Endothelial cell of umbilical vein (primary cell): ENCODE results near the gene ERAP2.

Source experiments
- POLR2AphosphoS5 ChIP-seq: IDR thresholded peaks from 2 replicates; pipeline ENCODE4 v1.6.1; 2012; ENCODE audit warnings: low read depth, mild to moderate bottlenecking, control low read depth, low read length, moderate library complexity; ENCODE audit not compliant: insufficient read depth
- TF ChIP-seq, protein P1 (sequence below), 2 donors: IDR thresholded peaks; 1 replicate in 1 of 2; 2 replicates in 1 of 2; pipeline ENCODE4 v1.5.1; 2011; ENCODE audit warnings: low read length in 2 of 2, mild to moderate bottlenecking in 2 of 2, moderate library complexity in 2 of 2, control low read depth in 1 of 2, inconsistent platforms in 1 of 2, low read depth in 1 of 2; ENCODE audit not compliant: insufficient read depth in 1 of 2; ENCODE audit errors: extremely low read depth in 1 of 2

DNA sequence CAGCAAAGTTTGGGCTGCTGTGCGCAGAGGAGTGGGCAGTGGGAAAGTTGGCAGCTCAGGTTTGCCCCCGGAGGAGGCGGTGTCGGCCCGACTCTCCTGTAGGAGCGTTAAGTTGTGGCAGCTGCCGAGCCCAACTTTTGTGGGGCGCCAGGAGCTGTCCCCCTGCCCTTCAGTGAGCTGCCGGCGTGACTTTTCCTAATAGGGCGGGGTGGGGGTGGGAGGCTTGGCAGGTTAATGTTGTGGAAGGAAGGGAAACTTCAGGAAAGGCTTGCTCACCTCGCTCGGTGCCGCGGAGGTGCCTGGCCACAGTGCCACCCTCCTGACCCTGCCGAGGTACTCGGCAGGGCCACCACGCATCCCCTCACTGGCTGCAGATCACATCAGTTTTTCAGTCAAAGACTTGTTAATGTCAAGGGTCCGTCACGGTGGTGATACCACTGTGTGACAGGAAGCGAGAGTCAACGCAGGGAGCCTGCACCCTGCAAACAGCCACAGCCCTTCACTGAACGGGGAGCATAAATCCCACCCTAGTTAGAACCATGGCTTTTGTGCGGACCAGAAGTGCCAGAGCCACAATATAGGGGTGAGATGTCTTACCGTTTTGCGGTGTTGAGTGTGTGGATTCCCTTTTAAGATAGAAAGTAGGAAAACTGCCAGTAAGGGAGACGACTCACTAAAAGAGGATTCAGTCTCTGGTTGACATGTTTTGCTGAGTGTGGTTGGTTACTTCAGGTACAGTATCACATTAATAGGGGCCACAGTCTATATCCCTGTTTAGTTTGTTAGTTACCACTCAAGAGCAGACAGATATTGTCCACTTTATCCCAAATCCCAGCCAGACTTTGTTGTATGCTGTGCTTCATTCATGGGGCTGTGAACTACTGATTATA lies 60.4 kb downstream of the ERAP2 start:
- TF ChIP-seq, protein P1, sequence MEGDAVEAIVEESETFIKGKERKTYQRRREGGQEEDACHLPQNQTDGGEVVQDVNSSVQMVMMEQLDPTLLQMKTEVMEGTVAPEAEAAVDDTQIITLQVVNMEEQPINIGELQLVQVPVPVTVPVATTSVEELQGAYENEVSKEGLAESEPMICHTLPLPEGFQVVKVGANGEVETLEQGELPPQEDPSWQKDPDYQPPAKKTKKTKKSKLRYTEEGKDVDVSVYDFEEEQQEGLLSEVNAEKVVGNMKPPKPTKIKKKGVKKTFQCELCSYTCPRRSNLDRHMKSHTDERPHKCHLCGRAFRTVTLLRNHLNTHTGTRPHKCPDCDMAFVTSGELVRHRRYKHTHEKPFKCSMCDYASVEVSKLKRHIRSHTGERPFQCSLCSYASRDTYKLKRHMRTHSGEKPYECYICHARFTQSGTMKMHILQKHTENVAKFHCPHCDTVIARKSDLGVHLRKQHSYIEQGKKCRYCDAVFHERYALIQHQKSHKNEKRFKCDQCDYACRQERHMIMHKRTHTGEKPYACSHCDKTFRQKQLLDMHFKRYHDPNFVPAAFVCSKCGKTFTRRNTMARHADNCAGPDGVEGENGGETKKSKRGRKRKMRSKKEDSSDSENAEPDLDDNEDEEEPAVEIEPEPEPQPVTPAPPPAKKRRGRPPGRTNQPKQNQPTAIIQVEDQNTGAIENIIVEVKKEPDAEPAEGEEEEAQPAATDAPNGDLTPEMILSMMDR (IDR thresholded peaks at IDR 0.05; ENCODE audit: extremely low read depth in 1 of 2, insufficient read depth in 1 of 2, low read depth in 1 of 2, low read length in 2 of 2), result peak in 1 of 2 donors; percentile 27
- no peak for TF ChIP-seq POLR2AphosphoS5
